A549 (cell line): ENCODE measurements around the gene PDIA5. TPM values are rescaled to one million over a fixed set of nuclear protein-coding genes. Genes with fewer than 3 reads are reported as not detected.

Experiments used
- ATAC-seq, 2 experiments: fragments of 200-7000 bp in 1 of 2; fragments of >200 bp in 1 of 2; cut with Nextera tagmentation in 1 of 2; cut with Tn5 transposase in 1 of 2; 3 replicates each; pipeline versions ENCODE4 v1.8.0 to v1.9.1; 2018 to 2020; ENCODE audit warnings: mild to moderate bottlenecking in 1 of 2, moderate library complexity in 1 of 2
- CTCF ChIA-PET: fragments of 300-600 bp; sonication (Branson Sonifier 250); formaldehyde crosslinking; extraction: SDS; loops from one replicate; lab custom pipeline; 2021; ENCODE audit warnings: antibody characterized with exemption, inconsistent platforms; lab: Yijun Ruan, JAX
- POLR2A ChIA-PET: fragments of 350-600 bp; formaldehyde crosslinking; extraction: SDS; loops from one replicate; lab custom pipeline; 2021; ENCODE audit warnings: antibody characterized with exemption, inconsistent platforms; lab: Yijun Ruan, JAX
- DNase-seq, 2 experiments: peaks; one replicate each; pipeline versions ENCODE4 v3.0.0 to v3.0.0-alpha.2; 2011 to 2016; ENCODE audit warnings: low read depth in 1 of 2, low spot score in 1 of 2
- FAIRE-seq: peaks from 2 replicates; lab custom pipeline; 2011; peaks lifted over from hg19 to GRCh38; lab: Jason Lieb, UNC
- H3K27ac ChIP-seq, 2 experiments: fragments of >200 bp; sonication (Bioruptor Twin); formaldehyde crosslinking; 3 replicates each; pipeline ENCODE4 v1.5.1; 2016 to 2017
- H3K4me1 ChIP-seq: fragments of >200 bp; sonication (Bioruptor Twin); formaldehyde crosslinking; 3 replicates; pipeline ENCODE4 v1.6.1; 2016
- H3K4me2 ChIP-seq: fragments of >200 bp; sonication (Bioruptor Twin); formaldehyde crosslinking; 3 replicates; pipeline ENCODE4 v1.6.1; 2016
- H3K4me3 ChIP-seq: fragments of >200 bp; sonication (Bioruptor Twin); formaldehyde crosslinking; 3 replicates; pipeline ENCODE4 v1.5.1; 2016
- H3K9me3 ChIP-seq: fragments of >200 bp; sonication (Bioruptor Twin); formaldehyde crosslinking; 3 replicates; pipeline ENCODE4 v1.6.1; 2016
- CBX8 ChIP-seq: fragments of 200-600 bp; sonication (generic); IDR thresholded peaks from 2 replicates; pipeline ENCODE4 v1.6.1; 2016
- CEBPB ChIP-seq, 2 experiments: fragments of >200 bp in 1 of 2; sonication (Bioruptor Twin) in 1 of 2; formaldehyde crosslinking in 1 of 2; IDR thresholded peaks; 2 replicates each; pipeline ENCODE4 v1.6.1; 2012 to 2016
- EHMT2 ChIP-seq: fragments of 200-600 bp; sonication (generic); IDR thresholded peaks from 2 replicates; pipeline ENCODE4 v1.6.1; 2016; ENCODE audit warnings: antibody characterized with exemption, low read depth, mild to moderate bottlenecking, moderate library complexity
- ESRRA ChIP-seq: fragments of 150-350 bp; IDR thresholded peaks from 2 replicates; pipeline ENCODE4 v1.6.1; 2014; ENCODE audit warnings: mild to moderate bottlenecking, low read length, borderline replicate concordance
- HEYL ChIP-seq: fragments of 250-450 bp; sonication (Bioruptor Pico); IDR thresholded peaks from 2 replicates; pipeline ENCODE4 v1.8.0; 2021; ENCODE audit warnings: mild to moderate bottlenecking, moderate library complexity
- HOXA7 ChIP-seq: fragments of 250-450 bp; sonication (Bioruptor Pico); IDR thresholded peaks from 2 replicates; pipeline ENCODE4 v1.5.0; 2020; ENCODE audit warnings: mild to moderate bottlenecking, moderate library complexity
- JUN ChIP-seq, 2 experiments: fragments of >200 bp; sonication (Bioruptor Twin); formaldehyde crosslinking; IDR thresholded peaks; 2 replicates in 1 of 2; 3 replicates in 1 of 2; pipeline ENCODE4 v1.6.1; 2016 to 2017
- KDM5A ChIP-seq: fragments of 200-600 bp; sonication (generic); IDR thresholded peaks from 2 replicates; pipeline ENCODE4 v1.6.1; 2016; ENCODE audit warnings: antibody characterized with exemption, mild to moderate bottlenecking
- NPAS2 ChIP-seq: fragments of 250-450 bp; sonication (Bioruptor Pico); IDR thresholded peaks from 2 replicates; pipeline ENCODE4 v1.8.0; 2022; ENCODE audit warnings: mild to moderate bottlenecking, moderate library complexity, borderline replicate concordance
- NR3C1 ChIP-seq: fragments of >200 bp; sonication (Bioruptor Twin); formaldehyde crosslinking; IDR thresholded peaks from 3 replicates; pipeline ENCODE4 v1.6.1; 2017
- PHF8 ChIP-seq: fragments of 200-600 bp; sonication (generic); IDR thresholded peaks from 2 replicates; pipeline ENCODE4 v1.6.1; 2016; ENCODE audit warnings: low read depth, mild to moderate bottlenecking, antibody characterized with exemption, moderate library complexity, borderline replicate concordance
- POLR2AphosphoS2 ChIP-seq: conservative IDR thresholded peaks from 2 replicates; pipeline ENCODE4 v1.6.1; 2012; ENCODE audit warnings: low read length, improper control_type of control experiment, inconsistent platforms
- RNF2 ChIP-seq: fragments of 200-600 bp; sonication (generic); IDR thresholded peaks from 2 replicates; pipeline ENCODE4 v1.6.1; 2016; ENCODE audit warnings: low read depth, mild to moderate bottlenecking, antibody characterized with exemption, moderate library complexity, borderline replicate concordance
- TP53 ChIP-seq: fragments of 250-450 bp; sonication (Bioruptor Pico); IDR thresholded peaks from 2 replicates; pipeline ENCODE4 v1.5.0; 2021; ENCODE audit warnings: mild to moderate bottlenecking, moderate library complexity
- WGBS: methylation state at CpG from one replicate; pipeline ENCODE4 v1.1.6; 2017; ENCODE audit errors: missing lambda C conversion rate; 5-methylcytosine and 5-hydroxymethylcytosine counted together
- polyA plus RNA-seq, 4 experiments: library from polyadenylated mRNA; depleted of rRNA in 3 of 4; stranded (reverse); fragments of >200 nt; fragmentation: RNase III in 1 of 4; extraction: RNeasy Plus Mini Kit Qiagen cat#74134 plus additional on column Dnase treatment in 1 of 4; gene quantifications; 2 replicates in 3 of 4; 3 replicates in 1 of 4; pipeline ENCODE4 v1.2.3, GENCODE V29; 2011 to 2017
- TF ChIP-seq, protein P1 (sequence below): fragments of 450-650 bp; IDR thresholded peaks from 2 replicates; pipeline ENCODE4 v1.6.1; 2014; ENCODE audit warnings: antibody characterized with exemption
- TF ChIP-seq, protein P2 (sequence below): fragments of 200-600 bp; sonication (generic); IDR thresholded peaks from 2 replicates; pipeline ENCODE4 v1.6.1; 2016; ENCODE audit warnings: antibody characterized with exemption, mild to moderate bottlenecking, moderate library complexity
- TF ChIP-seq, protein P3 (sequence below): IDR thresholded peaks from 2 replicates; pipeline ENCODE4 v1.6.1; 2012; ENCODE audit warnings: low read depth, borderline replicate concordance

PDIA5 gene
- polyA plus RNA-seq, 2 of the 4 experiments (the other 2 are of a cell fraction): 17.5 to 28.1 TPM

DNA sequence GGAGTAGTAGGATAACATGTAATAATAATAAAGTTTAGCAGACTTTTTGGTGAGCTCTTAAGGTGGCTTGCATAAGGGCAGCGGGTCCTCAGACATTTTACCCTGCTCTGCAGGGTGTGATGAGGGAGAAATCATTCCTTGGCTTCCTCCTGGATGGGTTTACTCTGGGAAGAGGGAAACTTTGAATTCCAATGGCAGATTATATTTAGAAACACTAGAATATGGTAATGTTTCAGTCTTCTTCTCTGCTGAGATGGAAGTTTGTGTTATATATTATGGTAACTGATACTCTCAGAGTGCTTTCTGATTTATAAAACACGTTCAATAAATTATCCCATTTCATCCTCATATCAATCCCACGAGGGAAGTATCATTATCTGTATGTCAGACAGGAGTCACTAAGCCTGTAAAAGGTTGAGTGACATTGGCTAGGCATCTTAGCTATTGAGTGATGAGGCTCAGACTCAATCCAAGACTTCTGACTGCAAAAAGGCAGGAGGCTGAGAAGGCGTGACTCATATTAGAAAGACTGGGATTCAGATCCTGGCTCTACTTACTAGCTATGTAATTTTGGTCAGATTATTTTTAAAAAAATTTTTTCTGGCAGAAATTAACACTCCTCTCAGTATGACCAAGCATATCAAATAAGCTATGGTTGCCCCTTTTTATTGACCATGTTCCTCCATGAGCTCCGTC lies 19.3 kb downstream of the PDIA5 start:
- Histone ChIP-seq H3K4me2 (no peak overlapping the region), H3K27ac (no peak overlapping the region), H3K4me1 (peaks cover 15% of the 10 kb centered on the region; the same call in 1 of the 3 replicates), H3K9me3 (no peaks in the 10 kb centered on the region), H3K4me3 (no peak overlapping the region)
- TF ChIP-seq, protein P1, sequence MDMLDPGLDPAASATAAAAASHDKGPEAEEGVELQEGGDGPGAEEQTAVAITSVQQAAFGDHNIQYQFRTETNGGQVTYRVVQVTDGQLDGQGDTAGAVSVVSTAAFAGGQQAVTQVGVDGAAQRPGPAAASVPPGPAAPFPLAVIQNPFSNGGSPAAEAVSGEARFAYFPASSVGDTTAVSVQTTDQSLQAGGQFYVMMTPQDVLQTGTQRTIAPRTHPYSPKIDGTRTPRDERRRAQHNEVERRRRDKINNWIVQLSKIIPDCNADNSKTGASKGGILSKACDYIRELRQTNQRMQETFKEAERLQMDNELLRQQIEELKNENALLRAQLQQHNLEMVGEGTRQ: no peak
- TF ChIP-seq KDM5A (no peak), CBX8 (no peak), HOXA7 (no peak)
- WGBS: 87% methylated on average over 5 of the region's 5 CpGs
- no peak for FAIRE-seq
- ChIA-PET POLR2A (no interaction called here), CTCF (no interaction called here)
- no peak for DNase-seq
- no peak for ATAC-seq

DNA sequence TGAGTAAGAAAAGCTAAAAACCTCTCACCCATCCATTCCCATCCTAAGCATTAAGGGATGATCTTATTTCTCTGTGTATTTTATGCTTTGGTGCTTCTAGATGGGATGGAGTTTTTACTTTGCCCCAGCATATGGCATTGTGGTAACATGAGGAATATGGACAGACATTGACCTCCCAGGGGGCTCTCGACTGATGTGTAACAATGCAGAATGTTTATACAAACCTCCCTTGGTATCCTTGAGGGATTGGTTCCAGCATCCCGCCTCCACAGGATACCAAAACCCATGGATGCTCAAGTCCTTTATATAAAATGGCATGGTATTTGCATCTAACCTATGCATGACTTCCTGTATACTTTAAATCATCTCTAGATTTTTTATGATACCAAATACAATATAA lies 21.6 kb downstream of the PDIA5 start:
- DNase-seq (no peak), FAIRE-seq (no peak), ATAC-seq (no peak)
- Histone ChIP-seq H3K27ac (no peak overlapping the region), H3K9me3 (no peaks in the 10 kb centered on the region), H3K4me2 (no peak overlapping the region), H3K4me3 (no peak overlapping the region), H3K4me1 (peaks cover 15% of the 10 kb centered on the region; the same call in 1 of the 3 replicates)
- WGBS: 79% methylated on average over 2 of the region's 2 CpGs
- CTCF ChIA-PET: interaction anchor here (0.9 kb wide), 1 partner anchor 14 kb away, joined by 3 read pairs; no protein-coding TSS in a partner anchor
- POLR2A ChIA-PET: no interaction called here
- TF ChIP-seq CEBPB (IDR thresholded peaks at IDR 0.05) (no peak), POLR2AphosphoS2 (no peak), HEYL (CRISPR knock-in tag) (no peak), PHF8 (no peak), ESRRA (no peak), TP53 (CRISPR knock-in tag) (no peak), JUN (IDR thresholded peaks at IDR 0.05) (no peak), NR3C1 (no peak), RNF2 (no peak), EHMT2 (no peak), NPAS2 (CRISPR knock-in tag) (no peak)
- TF ChIP-seq, protein P2, sequence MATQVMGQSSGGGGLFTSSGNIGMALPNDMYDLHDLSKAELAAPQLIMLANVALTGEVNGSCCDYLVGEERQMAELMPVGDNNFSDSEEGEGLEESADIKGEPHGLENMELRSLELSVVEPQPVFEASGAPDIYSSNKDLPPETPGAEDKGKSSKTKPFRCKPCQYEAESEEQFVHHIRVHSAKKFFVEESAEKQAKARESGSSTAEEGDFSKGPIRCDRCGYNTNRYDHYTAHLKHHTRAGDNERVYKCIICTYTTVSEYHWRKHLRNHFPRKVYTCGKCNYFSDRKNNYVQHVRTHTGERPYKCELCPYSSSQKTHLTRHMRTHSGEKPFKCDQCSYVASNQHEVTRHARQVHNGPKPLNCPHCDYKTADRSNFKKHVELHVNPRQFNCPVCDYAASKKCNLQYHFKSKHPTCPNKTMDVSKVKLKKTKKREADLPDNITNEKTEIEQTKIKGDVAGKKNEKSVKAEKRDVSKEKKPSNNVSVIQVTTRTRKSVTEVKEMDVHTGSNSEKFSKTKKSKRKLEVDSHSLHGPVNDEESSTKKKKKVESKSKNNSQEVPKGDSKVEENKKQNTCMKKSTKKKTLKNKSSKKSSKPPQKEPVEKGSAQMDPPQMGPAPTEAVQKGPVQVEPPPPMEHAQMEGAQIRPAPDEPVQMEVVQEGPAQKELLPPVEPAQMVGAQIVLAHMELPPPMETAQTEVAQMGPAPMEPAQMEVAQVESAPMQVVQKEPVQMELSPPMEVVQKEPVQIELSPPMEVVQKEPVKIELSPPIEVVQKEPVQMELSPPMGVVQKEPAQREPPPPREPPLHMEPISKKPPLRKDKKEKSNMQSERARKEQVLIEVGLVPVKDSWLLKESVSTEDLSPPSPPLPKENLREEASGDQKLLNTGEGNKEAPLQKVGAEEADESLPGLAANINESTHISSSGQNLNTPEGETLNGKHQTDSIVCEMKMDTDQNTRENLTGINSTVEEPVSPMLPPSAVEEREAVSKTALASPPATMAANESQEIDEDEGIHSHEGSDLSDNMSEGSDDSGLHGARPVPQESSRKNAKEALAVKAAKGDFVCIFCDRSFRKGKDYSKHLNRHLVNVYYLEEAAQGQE: no peak
- TF ChIP-seq, protein P1: no peak
- TF ChIP-seq, protein P3, sequence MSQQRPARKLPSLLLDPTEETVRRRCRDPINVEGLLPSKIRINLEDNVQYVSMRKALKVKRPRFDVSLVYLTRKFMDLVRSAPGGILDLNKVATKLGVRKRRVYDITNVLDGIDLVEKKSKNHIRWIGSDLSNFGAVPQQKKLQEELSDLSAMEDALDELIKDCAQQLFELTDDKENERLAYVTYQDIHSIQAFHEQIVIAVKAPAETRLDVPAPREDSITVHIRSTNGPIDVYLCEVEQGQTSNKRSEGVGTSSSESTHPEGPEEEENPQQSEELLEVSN: no peak
